Activated CD4-positive, alpha-beta T cell treated with anti-CD3 and anti-CD28 coated beads, Interleukin-2, amount 50 U/mL, for 24 hours (primary cell): ENCODE results near the gene CHST11.

ENCODE experiments used
- DNase-seq, 2 donors: peaks; one replicate each; pipeline ENCODE4 v3.0.0-alpha.2; 2020; ENCODE audit warnings: low read depth in 1 of 2, low spot score in 1 of 2

Gene CHST11

DNA sequence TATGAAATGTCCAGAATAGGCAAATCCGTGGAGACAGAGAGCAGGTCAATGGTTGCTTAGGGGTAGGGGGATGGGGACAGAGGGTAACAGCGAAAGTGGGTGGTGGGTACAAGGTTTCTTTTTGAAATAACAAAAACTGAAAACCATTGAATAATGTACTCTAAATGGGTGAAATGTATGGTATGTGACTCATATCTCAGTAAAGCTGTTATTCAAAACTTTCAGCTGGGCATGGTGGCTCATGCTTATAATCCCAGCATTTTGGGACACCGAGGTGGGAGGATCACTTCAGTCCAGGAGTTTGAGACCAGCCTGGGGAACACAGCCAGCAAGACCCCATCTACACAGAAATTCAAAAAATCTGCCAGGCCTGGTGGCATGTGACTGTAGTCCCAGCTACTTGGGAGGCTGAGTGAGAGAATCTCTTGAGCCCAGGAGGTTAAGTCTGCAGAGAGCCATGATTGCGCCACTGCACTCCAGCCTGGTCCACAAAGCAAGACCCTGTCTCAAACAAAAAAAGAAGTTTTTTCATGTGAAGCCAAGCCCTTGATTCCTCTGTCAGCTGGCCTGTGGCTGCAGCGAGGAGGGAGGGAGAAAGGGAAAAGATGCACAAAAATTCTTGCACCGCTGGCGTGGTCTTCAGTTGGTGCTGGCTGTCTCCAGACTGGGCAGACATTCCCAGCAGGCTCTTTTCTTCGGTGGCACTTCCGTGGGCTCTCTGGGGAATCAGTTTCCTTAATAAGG is 253.1 kb downstream of the CHST11 start:
- DNase-seq, result no peak

DNA sequence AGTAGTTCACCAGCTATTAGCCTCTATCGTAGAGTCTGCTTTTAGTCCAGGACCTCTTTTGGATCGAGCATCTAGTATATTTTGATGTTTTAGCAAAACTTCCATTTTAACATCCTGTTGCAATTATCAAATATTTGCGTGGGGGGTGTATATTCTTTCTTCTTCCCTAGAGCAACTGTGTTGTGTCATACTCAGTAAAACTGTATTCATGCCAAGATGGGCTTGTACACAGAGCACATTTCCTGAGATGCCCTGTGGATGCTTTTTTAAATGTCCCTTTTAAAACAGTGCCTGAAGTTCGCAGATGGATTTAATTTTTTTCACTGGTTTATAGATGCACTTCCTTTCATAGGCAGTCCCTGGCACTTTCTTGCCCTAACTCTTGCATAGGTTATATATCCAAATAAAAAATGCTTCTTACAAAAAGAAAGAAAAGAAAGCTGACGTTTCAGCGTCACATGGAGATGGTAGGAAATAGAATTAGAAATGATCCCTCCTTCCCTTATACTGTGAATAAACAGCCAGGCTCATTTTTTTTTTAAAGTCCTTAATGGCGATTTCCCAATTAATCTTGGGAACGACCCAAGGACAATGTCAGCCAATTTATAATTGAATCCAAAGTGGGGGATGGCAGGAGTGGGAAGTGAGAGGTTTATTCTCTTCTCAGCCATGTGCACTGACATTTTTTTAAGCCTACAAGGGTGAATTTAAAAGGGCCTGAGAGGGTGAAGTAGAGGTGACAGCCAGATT is 254.4 kb downstream of the CHST11 start:
- no peak for DNase-seq

GRCh38 chr12:104712477-104712876 is 255.7 kb downstream of the CHST11 start:
- DNase-seq, result no peak

DNA sequence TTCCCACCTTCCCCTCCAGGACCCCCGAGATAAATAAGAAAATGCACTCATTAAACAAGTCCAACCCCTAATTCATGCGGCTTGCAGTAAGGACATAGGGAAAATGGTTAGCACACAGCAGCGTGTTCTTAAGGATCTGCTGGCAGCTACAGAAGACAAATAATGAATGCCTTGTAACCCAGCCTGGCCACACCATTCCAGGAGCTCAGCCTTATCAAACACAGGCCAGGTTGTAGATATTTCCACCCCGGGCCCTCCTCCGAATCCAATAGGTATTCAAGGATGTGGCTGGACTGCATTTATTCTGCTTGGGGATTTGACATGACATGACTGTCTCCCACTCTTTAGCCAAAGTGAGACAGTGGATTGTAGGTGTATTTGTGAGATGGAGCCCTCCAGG is 256.2 kb downstream of the CHST11 start:
- no peak for DNase-seq

DNA sequence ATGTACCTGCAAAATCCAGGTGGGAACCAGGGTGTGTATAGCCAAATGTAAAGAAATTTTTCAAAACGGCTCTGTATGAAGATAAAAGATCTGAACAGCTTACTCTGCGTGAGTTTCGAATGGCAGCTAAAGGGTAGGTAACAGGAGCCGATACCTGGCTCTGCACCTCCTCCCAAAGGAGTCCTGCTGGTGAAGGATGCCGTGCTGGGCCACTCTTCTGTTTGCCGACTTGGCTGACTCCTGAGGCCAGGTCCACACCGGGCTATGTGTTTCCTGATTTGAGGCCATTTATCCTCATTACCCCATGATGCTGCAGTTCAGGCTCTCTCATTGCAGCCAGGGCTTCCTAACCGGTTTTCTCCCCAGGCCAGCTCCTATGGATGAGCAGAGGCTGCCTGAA is 256.7 kb downstream of the CHST11 start:
- DNase-seq, result no peak

DNA sequence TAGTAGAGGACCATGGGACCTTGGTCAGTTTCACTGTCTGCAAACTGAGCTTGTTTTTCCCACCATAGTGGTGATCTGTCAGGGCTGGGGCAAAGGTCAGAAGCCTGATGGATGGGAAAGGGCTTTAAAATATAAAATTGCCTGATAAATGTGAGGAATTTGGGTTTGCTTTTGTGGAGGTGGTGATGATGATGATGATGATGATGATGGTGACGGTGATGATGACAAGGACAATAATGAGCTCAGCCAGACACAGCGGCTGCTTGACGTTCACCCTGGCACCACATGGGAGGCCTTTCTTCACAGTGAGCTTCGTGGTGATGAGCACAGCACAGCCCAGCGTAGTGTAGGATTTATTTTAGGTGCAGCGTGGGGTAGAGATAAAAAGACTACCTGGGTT is 257.6 kb downstream of the CHST11 start:
- no peak for DNase-seq

GRCh38 chr12:104716172-104716571 is 259.4 kb downstream of the CHST11 start:
- no peak for DNase-seq

GRCh38 chr12:104718304-104718929 is 261.7 kb downstream of the CHST11 start:
- no peak for DNase-seq

GRCh38 chr12:104719700-104720338 is 263.1 kb downstream of the CHST11 start:
- DNase-seq, result no peak

DNA sequence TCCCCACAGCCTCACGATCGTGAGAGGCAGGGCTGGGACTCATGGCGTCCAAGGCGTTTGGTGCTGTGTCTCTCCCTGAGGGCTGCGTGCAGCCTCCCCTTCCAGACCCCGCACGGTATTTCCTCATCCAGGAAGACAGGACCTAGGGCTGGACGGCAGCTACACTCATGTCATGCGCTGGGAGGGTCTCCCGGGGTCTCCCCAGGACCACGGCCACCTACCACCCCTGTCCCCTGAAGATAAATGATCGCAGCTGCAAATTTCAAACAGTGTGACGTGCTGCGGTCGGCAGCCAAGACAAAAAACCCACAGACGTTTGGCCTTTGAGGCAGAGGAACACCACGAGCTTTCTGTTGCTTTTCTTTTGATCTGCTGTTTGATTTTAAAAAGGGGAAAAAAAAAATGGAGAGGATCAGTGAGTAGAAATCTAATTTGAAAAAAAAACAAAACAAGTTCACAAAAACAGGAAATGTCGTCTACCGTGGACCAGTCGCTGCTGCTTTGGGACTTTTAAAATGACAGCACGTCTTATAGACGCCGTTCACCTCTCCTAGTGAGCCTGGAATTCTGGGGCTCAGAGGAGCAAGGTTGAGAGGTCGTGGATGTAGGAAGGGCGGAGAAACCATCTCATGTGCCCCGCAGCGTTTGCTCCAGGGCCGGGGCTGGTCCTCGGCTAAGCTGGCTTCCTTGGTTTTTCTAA is 263.7 kb downstream of the CHST11 start:
- DNase-seq, result peak in 1 of 2 donors; percentile 41

GRCh38 chr12:104721039-104721405 is 264.3 kb downstream of the CHST11 start:
- no peak for DNase-seq

DNA sequence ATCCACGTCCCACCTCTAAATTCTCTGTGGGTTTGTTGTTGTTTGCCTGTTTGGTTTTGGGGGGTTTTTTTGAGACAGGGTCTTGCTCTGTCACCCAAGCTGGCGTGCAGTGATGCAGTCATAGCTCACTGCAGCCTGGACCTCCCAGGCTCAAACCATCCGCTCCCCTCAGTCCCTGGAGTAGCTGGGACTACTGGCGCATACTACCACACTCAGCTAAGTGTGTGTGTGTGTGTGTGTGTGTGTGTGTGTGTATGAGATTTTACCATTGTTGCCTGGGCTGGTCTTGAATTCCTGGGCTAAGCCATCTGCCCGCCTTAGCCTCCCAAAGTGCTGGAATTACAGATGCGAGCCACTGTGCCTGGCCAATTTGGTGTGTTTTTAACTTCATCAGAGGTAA is 265.2 kb downstream of the CHST11 start:
- no peak for DNase-seq

DNA sequence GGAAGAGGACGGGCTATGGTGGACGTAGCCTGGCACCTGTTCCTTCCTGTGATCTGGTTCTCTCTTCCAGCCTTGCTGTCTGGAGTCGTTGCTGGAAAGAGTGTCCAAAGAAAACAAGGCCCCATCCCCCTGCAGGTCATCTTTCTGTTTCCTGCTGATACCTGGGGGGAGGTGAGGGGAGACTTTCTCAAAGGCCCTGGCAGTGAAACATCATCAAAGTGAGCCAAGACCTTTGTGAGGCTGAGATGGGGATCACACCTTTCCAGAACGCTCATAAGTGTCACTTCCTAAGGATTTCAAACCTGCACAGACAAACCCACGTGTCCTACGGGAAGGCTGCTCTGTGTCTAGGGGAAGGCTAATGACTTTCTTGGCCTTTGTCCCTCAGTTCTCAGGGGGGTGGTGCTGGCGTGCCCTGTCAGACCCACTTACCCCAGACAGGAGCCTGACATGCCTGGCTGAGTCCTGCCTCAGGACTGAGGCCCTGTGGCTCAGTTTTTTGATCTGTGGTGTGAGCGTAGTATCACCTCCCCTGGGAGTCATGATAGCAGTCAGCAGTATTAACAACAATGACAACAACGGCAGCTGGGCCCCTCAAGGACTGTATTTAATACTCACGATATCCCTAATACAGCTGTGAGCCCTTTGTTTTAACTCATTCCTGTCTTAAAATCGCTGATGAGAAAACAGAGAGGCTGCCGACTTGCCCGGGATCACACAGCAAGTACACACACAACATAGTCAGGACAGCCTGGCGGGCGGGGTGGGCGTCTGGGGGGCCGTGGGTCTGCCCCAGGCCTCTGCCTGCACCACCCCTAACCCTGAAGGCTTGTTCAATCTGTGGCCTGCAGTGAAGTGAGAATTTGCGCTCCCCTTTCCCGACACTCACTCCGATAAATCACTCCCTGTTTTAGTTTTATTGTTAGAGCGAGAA is 266.1 kb downstream of the CHST11 start:
- no peak for DNase-seq

DNA sequence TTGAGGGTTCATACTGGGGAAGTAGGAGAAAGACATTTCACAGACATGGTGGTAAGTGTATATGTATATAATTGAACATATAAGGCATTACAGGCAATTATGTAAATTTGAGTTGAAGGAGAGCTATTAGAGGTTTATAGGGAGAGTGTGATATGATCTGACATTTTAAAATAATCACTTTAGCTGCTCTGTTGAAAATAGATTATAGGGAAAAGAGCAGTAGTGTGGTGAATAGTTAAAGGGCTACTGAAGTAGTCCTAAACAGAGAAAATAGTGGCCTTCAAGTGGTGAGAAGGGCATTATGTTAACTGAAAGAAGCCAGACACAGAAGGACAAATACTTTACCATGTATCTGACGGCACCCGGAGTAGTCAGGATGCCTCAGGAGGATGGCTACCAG is 267.1 kb downstream of the CHST11 start:
- no peak for DNase-seq

GRCh38 chr12:104724992-104725585 is 268.3 kb downstream of the CHST11 start:
- no peak for DNase-seq

GRCh38 chr12:104725610-104726009 is 268.9 kb downstream of the CHST11 start:
- no peak for DNase-seq

- DNase-seq, result no peak
These were observed 271.1 kb downstream of the CHST11 start for GRCh38 chr12:104727726-104728465.

GRCh38 chr12:104729091-104729490 is 272.3 kb downstream of the CHST11 start:
- DNase-seq, result no peak
